GM06990 (cell line): ENCODE results near the gene SLC16A9.
A peak's percentile ranks its signal among the peaks of the same experiment; 100 is the strongest.

Source experiments
- DNase-seq: peaks from one replicate; pipeline ENCODE4 v3.0.0-alpha.2; 2011; ENCODE audit not compliant: insufficient read length; ENCODE audit errors: extremely low read depth
- H3K27me3 ChIP-seq: replicated peaks from 2 replicates; pipeline ENCODE4 v1.6.0; 2011; ENCODE audit warnings: low read length; ENCODE audit not compliant: control insufficient read depth, insufficient read depth
- H3K36me3 ChIP-seq: 2 replicates; pipeline ENCODE4 v1.5.1; 2011; ENCODE audit warnings: low read length; ENCODE audit not compliant: control insufficient read depth, insufficient read depth
- H3K4me3 ChIP-seq: replicated peaks from 2 replicates; pipeline ENCODE4 v1.5.1; 2011; ENCODE audit warnings: low read depth, mild to moderate bottlenecking, control low read depth, low read length
- CTCF ChIP-seq: IDR thresholded peaks from 2 replicates; pipeline ENCODE4 v1.5.1; 2011; ENCODE audit warnings: low read length, control low read depth, mild to moderate bottlenecking, inconsistent platforms; ENCODE audit not compliant: insufficient read depth, poor library complexity, severe bottlenecking

Gene SLC16A9

GRCh38 chr10:59688921-59689351 lies 20.7 kb downstream of the SLC16A9 start:
- Histone ChIP-seq H3K4me3 (no peak overlapping the region), H3K27me3 (no peaks in the 10 kb centered on the region), H3K36me3 (no peaks in the 10 kb centered on the region)
- no peak for TF ChIP-seq CTCF
- DNase-seq, result no peak

GRCh38 chr10:59687657-59688056 lies 22.0 kb downstream of the SLC16A9 start:
- Histone ChIP-seq H3K4me3 (no peak overlapping the region), H3K27me3 (no peaks in the 10 kb centered on the region), H3K36me3 (no peaks in the 10 kb centered on the region)
- no peak for TF ChIP-seq CTCF
- DNase-seq, result no peak

GRCh38 chr10:59684006-59684405 lies 25.6 kb downstream of the SLC16A9 start:
- Histone ChIP-seq H3K36me3 (no peaks in the 10 kb centered on the region), H3K27me3 (no peaks in the 10 kb centered on the region)

GRCh38 chr10:59682986-59683937 lies 26.4 kb downstream of the SLC16A9 start:
- TF ChIP-seq CTCF, result no peak

More at GRCh38 chr10:59684006-59684405, 25.6 kb downstream of the SLC16A9 start:
- no peak for DNase-seq
- no peak overlapping the region for H3K4me3 ChIP-seq
- TF ChIP-seq CTCF, result no peak

GRCh38 chr10:59680199-59680598 lies 29.5 kb downstream of the SLC16A9 start:
- Histone ChIP-seq H3K27me3 (no peaks in the 10 kb centered on the region), H3K36me3 (no peaks in the 10 kb centered on the region), H3K4me3 (no peak overlapping the region)
- no peak for TF ChIP-seq CTCF
- DNase-seq, result no peak

More at GRCh38 chr10:59682986-59683937, 26.4 kb downstream of the SLC16A9 start:
- no peak overlapping the region for H3K4me3 ChIP-seq
- no peaks in the 10 kb centered on the region for H3K27me3 ChIP-seq
- H3K36me3 ChIP-seq, result no peaks in the 10 kb centered on the region
- DNase-seq, result no peak

- Histone ChIP-seq H3K27me3 (no peaks in the 10 kb centered on the region), H3K4me3 (no peak overlapping the region), H3K36me3 (no peaks in the 10 kb centered on the region)
- TF ChIP-seq CTCF, result no peak
- peak; percentile 23 for DNase-seq
Observed at GRCh38 chr10:59678884-59679301, 30.8 kb downstream of the SLC16A9 start.
